OCI-LY1 (cell line): ENCODE data around the gene SPA17.

Source experiments
- H2AFZ ChIP-seq: fragments of 200-600 bp; sonication (generic), shearing (Covaris generic); 2 replicates; pipeline ENCODE4 v1.6.0; 2014; ENCODE audit warnings: antibody characterized with exemption, mild to moderate bottlenecking, low read length
- H3F3A ChIP-seq: fragments of 200-600 bp; sonication (generic), shearing (Covaris generic); 2 replicates; pipeline ENCODE4 v1.6.0; 2014; ENCODE audit warnings: mild to moderate bottlenecking, antibody characterized with exemption, low read length, moderate library complexity; ENCODE audit not compliant: insufficient read depth
- H3K27ac ChIP-seq: fragments of 200-600 bp; sonication (generic); 2 replicates; pipeline ENCODE4 v1.5.1; 2014; ENCODE audit warnings: low read length, mixed run types, mild to moderate bottlenecking, low read depth; ENCODE audit not compliant: poor library complexity, severe bottlenecking
- H3K27me3 ChIP-seq: fragments of 200-600 bp; sonication (generic); 2 replicates; pipeline ENCODE4 v1.6.0; 2014; ENCODE audit warnings: antibody characterized with exemption, mild to moderate bottlenecking, low read length, moderate library complexity; ENCODE audit not compliant: insufficient read depth
- H3K36me3 ChIP-seq: fragments of 200-600 bp; sonication (generic); 2 replicates; pipeline ENCODE4 v1.6.1; 2014; ENCODE audit warnings: mild to moderate bottlenecking, antibody characterized with exemption, low read length, moderate library complexity, mixed read lengths; ENCODE audit not compliant: insufficient read depth
- H3K4me1 ChIP-seq: fragments of 200-600 bp; sonication (generic); 2 replicates; pipeline ENCODE4 v1.5.1; 2014; ENCODE audit warnings: mild to moderate bottlenecking, low read length, moderate library complexity; ENCODE audit not compliant: insufficient read depth, severe bottlenecking
- H3K4me2 ChIP-seq: fragments of 200-600 bp; sonication (generic), shearing (Covaris generic); 2 replicates; pipeline ENCODE4 v1.6.1; 2014; ENCODE audit warnings: low read length
- H3K4me3 ChIP-seq: fragments of 200-600 bp; sonication (generic); 2 replicates; pipeline ENCODE4 v1.5.1; 2014; ENCODE audit warnings: low read length, low read depth, mild to moderate bottlenecking, mixed read lengths; ENCODE audit not compliant: poor library complexity, severe bottlenecking
- H3K79me2 ChIP-seq: fragments of 200-600 bp; shearing (Covaris generic); 2 replicates; pipeline ENCODE4 v1.6.1; 2016; ENCODE audit warnings: mixed run types, low read length, mixed read lengths; ENCODE audit not compliant: insufficient read depth
- H3K9ac ChIP-seq: fragments of 200-600 bp; sonication (generic), shearing (Covaris generic); 2 replicates; pipeline ENCODE4 v1.6.1; 2014; ENCODE audit warnings: mild to moderate bottlenecking, low read length, mixed read lengths
- H3K9me2 ChIP-seq: fragments of 200-600 bp; sonication (generic), shearing (Covaris generic); 2 replicates; pipeline ENCODE4 v1.6.1; 2014; ENCODE audit warnings: low read depth, mild to moderate bottlenecking, low read length, mixed read lengths
- H3K9me3 ChIP-seq: fragments of 200-600 bp; shearing (Covaris generic); 2 replicates; pipeline ENCODE4 v1.6.1; 2014; ENCODE audit warnings: low read length, mixed read lengths
- H4K20me1 ChIP-seq: fragments of 200-600 bp; sonication (generic), shearing (Covaris generic); 2 replicates; pipeline ENCODE4 v1.6.0; 2016; ENCODE audit warnings: mild to moderate bottlenecking, low read length; ENCODE audit not compliant: insufficient read depth
- EZH2 ChIP-seq: fragments of 200-600 bp; sonication (generic), shearing (Covaris generic); IDR thresholded peaks from 2 replicates; pipeline ENCODE4 v1.8.0; 2017; ENCODE audit warnings: borderline replicate concordance, mixed run types, mild to moderate bottlenecking, antibody characterized with exemption, low read length, moderate library complexity, mixed read lengths
- TF ChIP-seq, protein P1 (sequence below): fragments of 200-600 bp; sonication (generic), shearing (Covaris generic); IDR thresholded peaks from 2 replicates; pipeline ENCODE4 v1.5.1; 2017; ENCODE audit warnings: mild to moderate bottlenecking, antibody characterized with exemption, low read length, moderate library complexity, mixed read lengths

The SPA17 gene

GRCh38 chr11:124629961-124630360 is 43.7 kb upstream of the SPA17 start:
- H3K4me3 ChIP-seq = no peak overlapping the region
- H3K4me2 ChIP-seq = no peak overlapping the region
- H4K20me1 ChIP-seq = no peaks in the 10 kb centered on the region
- no peak overlapping the region for H3K9ac ChIP-seq
- no peak for TF ChIP-seq EZH2
- TF ChIP-seq, protein P1, sequence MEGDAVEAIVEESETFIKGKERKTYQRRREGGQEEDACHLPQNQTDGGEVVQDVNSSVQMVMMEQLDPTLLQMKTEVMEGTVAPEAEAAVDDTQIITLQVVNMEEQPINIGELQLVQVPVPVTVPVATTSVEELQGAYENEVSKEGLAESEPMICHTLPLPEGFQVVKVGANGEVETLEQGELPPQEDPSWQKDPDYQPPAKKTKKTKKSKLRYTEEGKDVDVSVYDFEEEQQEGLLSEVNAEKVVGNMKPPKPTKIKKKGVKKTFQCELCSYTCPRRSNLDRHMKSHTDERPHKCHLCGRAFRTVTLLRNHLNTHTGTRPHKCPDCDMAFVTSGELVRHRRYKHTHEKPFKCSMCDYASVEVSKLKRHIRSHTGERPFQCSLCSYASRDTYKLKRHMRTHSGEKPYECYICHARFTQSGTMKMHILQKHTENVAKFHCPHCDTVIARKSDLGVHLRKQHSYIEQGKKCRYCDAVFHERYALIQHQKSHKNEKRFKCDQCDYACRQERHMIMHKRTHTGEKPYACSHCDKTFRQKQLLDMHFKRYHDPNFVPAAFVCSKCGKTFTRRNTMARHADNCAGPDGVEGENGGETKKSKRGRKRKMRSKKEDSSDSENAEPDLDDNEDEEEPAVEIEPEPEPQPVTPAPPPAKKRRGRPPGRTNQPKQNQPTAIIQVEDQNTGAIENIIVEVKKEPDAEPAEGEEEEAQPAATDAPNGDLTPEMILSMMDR = no peak
- H3K36me3 ChIP-seq = peaks cover 80% of the 10 kb centered on the region
- H3F3A ChIP-seq = no peaks in the 10 kb centered on the region
- H3K79me2 ChIP-seq = no peaks in the 10 kb centered on the region
- no peaks in the 10 kb centered on the region for H3K27me3 ChIP-seq
- no peaks in the 10 kb centered on the region for H3K9me2 ChIP-seq
- H3K27ac ChIP-seq = no peak overlapping the region
- H2AFZ ChIP-seq = no peak overlapping the region
- H3K9me3 ChIP-seq = no peaks in the 10 kb centered on the region
- no peaks in the 10 kb centered on the region for H3K4me1 ChIP-seq

- Histone ChIP-seq H4K20me1 (no peaks in the 10 kb centered on the region), H3K79me2 (no peaks in the 10 kb centered on the region), H3K27ac (no peak overlapping the region), H3K4me2 (no peak overlapping the region), H3K4me3 (no peak overlapping the region), H3F3A (no peaks in the 10 kb centered on the region), H2AFZ (no peak overlapping the region), H3K27me3 (no peaks in the 10 kb centered on the region), H3K9me2 (no peaks in the 10 kb centered on the region), H3K36me3 (peaks cover 58% of the 10 kb centered on the region), H3K9me3 (no peaks in the 10 kb centered on the region), H3K4me1 (no peaks in the 10 kb centered on the region), H3K9ac (no peak overlapping the region)
- TF ChIP-seq, protein P1 = peak; percentile 18; the same call in 1 of the 2 replicates
- no peak for TF ChIP-seq EZH2
Measured at GRCh38 chr11:124633355-124633754, 40.3 kb upstream of the SPA17 start.

DNA sequence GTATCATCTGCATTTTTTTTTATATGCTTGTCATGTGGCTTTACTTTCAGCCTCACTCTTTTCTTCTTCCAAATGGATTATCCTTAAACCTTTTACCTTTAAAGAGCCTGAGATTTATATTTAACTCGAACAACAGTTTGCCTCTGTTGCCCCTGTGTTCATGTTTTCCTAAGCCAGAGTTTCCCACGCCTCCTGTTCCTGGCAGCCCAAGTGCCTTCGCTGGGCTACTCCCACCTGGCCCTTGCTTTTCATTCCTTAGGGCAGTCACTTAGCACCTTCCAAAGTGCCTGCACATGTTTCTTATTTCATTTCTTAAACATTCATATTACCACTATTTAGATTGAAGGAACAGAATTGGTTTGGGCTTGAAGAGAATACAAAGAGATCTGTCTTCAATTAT is 37.8 kb upstream of the SPA17 start:
- Histone ChIP-seq H3F3A (no peaks in the 10 kb centered on the region), H3K36me3 (peaks cover 39% of the 10 kb centered on the region)
- TF ChIP-seq, protein P1 = no peak
- no peak for TF ChIP-seq EZH2

More for the DNA sequence above, 37.8 kb upstream of the SPA17 start:
- H3K4me1 ChIP-seq = no peaks in the 10 kb centered on the region
- no peaks in the 10 kb centered on the region for H4K20me1 ChIP-seq
- H3K9me2 ChIP-seq = no peaks in the 10 kb centered on the region
- H3K79me2 ChIP-seq = no peaks in the 10 kb centered on the region
- no peak overlapping the region for H2AFZ ChIP-seq
- H3K4me2 ChIP-seq = no peak overlapping the region
- no peak overlapping the region for H3K27ac ChIP-seq
- H3K4me3 ChIP-seq = no peak overlapping the region
- H3K27me3 ChIP-seq = no peaks in the 10 kb centered on the region
- no peak overlapping the region for H3K9ac ChIP-seq
- no peaks in the 10 kb centered on the region for H3K9me3 ChIP-seq
